CD14-positive monocyte (primary cell): ENCODE measurements around the gene MXRA7. TPM values are rescaled to one million over a fixed set of nuclear protein-coding genes. Genes with fewer than 3 reads are reported as not detected.

ENCODE experiments used
- DNase-seq, 3 donors: peaks; one replicate each; pipeline ENCODE4 v3.0.0-alpha.2; 2011 to 2022
- H2AFZ ChIP-seq: 2 replicates; pipeline ENCODE4 v1.6.0; 2012; ENCODE audit warnings: mild to moderate bottlenecking, low read depth, low read length, inconsistent platforms; ENCODE audit not compliant: insufficient read depth, poor library complexity, severe bottlenecking
- H3K27ac ChIP-seq, 2 donors: 1 replicate in 1 of 2; 2 replicates in 1 of 2; pipeline ENCODE4 v1.5.1; 2012 to 2013; ENCODE audit warnings: low read length in 2 of 2, control low read depth in 1 of 2, inconsistent platforms in 1 of 2, low read depth in 1 of 2, mild to moderate bottlenecking in 1 of 2
- H3K27me3 ChIP-seq, 2 donors: one replicate each; pipeline versions ENCODE4 v1.6.0 to v1.6.1; 2011 to 2013; ENCODE audit warnings: low read length in 2 of 2; ENCODE audit not compliant: control insufficient read depth in 2 of 2, insufficient read depth in 2 of 2
- H3K36me3 ChIP-seq, 2 donors: replicated peaks in 1 of 2; 1 replicate in 1 of 2; 2 replicates in 1 of 2; pipeline versions ENCODE4 v1.5.1 to v1.6.1; 2012 to 2013; ENCODE audit warnings: low read length in 2 of 2, control low read depth in 1 of 2, inconsistent platforms in 1 of 2, mild to moderate bottlenecking in 1 of 2; ENCODE audit not compliant: insufficient read depth in 2 of 2, control insufficient read depth in 1 of 2
- H3K4me1 ChIP-seq, 2 donors: 1 replicate in 1 of 2; 2 replicates in 1 of 2; pipeline versions ENCODE4 v1.5.1 to v1.6.1; 2012 to 2013; ENCODE audit warnings: low read length in 2 of 2, control low read depth in 1 of 2, inconsistent platforms in 1 of 2, mild to moderate bottlenecking in 1 of 2, moderate library complexity in 1 of 2; ENCODE audit not compliant: insufficient read depth in 2 of 2, control insufficient read depth in 1 of 2
- H3K4me2 ChIP-seq: replicated peaks from 2 replicates; pipeline ENCODE3; 2012; ENCODE audit warnings: low read length, moderate library complexity, mild to moderate bottlenecking; ENCODE audit not compliant: poor library complexity, severe bottlenecking; ENCODE audit errors: extremely low read depth
- H3K4me3 ChIP-seq, 3 experiments: fragments of 200-600 bp in 1 of 3; sonication (generic) in 1 of 3; replicated peaks in 1 of 3; 1 replicate in 2 of 3; 2 replicates in 1 of 3; pipeline ENCODE4 v1.5.1; 2011 to 2013; ENCODE audit warnings: low read length in 3 of 3, mild to moderate bottlenecking in 3 of 3, control low read depth in 2 of 3, low read depth in 2 of 3, inconsistent platforms in 1 of 3, moderate library complexity in 1 of 3
- H3K79me2 ChIP-seq: 2 replicates; pipeline ENCODE4 v1.6.0; 2012; ENCODE audit warnings: mild to moderate bottlenecking, control low read depth, inconsistent platforms, low read length, moderate library complexity; ENCODE audit not compliant: insufficient read depth
- H3K9ac ChIP-seq: 2 replicates; pipeline ENCODE4 v1.6.0; 2017; ENCODE audit warnings: low read length, mild to moderate bottlenecking; ENCODE audit not compliant: insufficient read depth, poor library complexity, severe bottlenecking
- H3K9me3 ChIP-seq, 2 donors: replicated peaks in 1 of 2; 1 replicate in 1 of 2; 2 replicates in 1 of 2; pipeline versions ENCODE4 v1.5.1 to v1.6.1; 2012 to 2013; ENCODE audit warnings: low read length in 2 of 2, control low read depth in 1 of 2; ENCODE audit not compliant: control insufficient read depth in 1 of 2, insufficient read depth in 1 of 2
- H4K20me1 ChIP-seq: 2 replicates; pipeline ENCODE4 v1.6.0; 2012; ENCODE audit warnings: mild to moderate bottlenecking, low read length, control low read depth, moderate library complexity; ENCODE audit not compliant: insufficient read depth
- H3K27ac Mint-ChIP-seq, 7 donors: one replicate each; pipeline ENCODE4 v1.8.0; 2020; ENCODE audit warnings: mild to moderate bottlenecking in 7 of 7, mixed read lengths in 7 of 7, moderate library complexity in 6 of 7, inconsistent platforms in 2 of 7
- H3K27me3 Mint-ChIP-seq, 3 donors: one replicate each; pipeline ENCODE4 v1.8.0; 2021 to 2022; ENCODE audit warnings: low read depth in 3 of 3, mild to moderate bottlenecking in 3 of 3, mixed read lengths in 3 of 3, moderate library complexity in 3 of 3, inconsistent platforms in 1 of 3
- H3K36me3 Mint-ChIP-seq, 2 donors: one replicate each; pipeline ENCODE4 v1.8.0; 2020; ENCODE audit warnings: mixed read lengths in 2 of 2, inconsistent platforms in 1 of 2, mild to moderate bottlenecking in 1 of 2
- H3K4me1 Mint-ChIP-seq: one replicate; pipeline ENCODE4 v1.8.0; 2020; ENCODE audit warnings: mild to moderate bottlenecking, mixed read lengths
- H3K4me3 Mint-ChIP-seq, 2 donors: one replicate each; pipeline ENCODE4 v1.8.0; 2020; ENCODE audit warnings: mild to moderate bottlenecking in 2 of 2, mixed read lengths in 2 of 2, moderate library complexity in 1 of 2
- H3K9me3 Mint-ChIP-seq, 7 donors: one replicate each; pipeline ENCODE4 v1.8.0; 2020 to 2022; ENCODE audit warnings: mixed read lengths in 7 of 7, mild to moderate bottlenecking in 6 of 7, moderate library complexity in 6 of 7, inconsistent platforms in 2 of 7
- WGBS: methylation state at CpG from one replicate; pipeline ENCODE4 v1.1.5; 2013; ENCODE audit warnings: missing lambda C conversion rate; ENCODE audit not compliant: insufficient coverage; 5-methylcytosine and 5-hydroxymethylcytosine counted together
- intact Hi-C, 2 donors: fragments of 100-400 bp; cut with micrococcal nuclease; formaldehyde crosslinking; loops; one replicate each; pipeline versions ENCODE4 v1.15.0 to v1.15.1; 2023
- polyA plus RNA-seq, 3 donors: library from polyadenylated mRNA; depleted of rRNA in 1 of 3; unstranded in 2 of 3; stranded (reverse) in 1 of 3; fragments of 300-500 nt in 2 of 3; fragments of >200 nt in 1 of 3; fragmentation: Illumina TruSeq in 2 of 3; gene quantifications; 1 replicate in 2 of 3; 2 replicates in 1 of 3; pipeline ENCODE4 v1.2.3, GENCODE V29; 2012 to 2021
- TF ChIP-seq, protein P1 (sequence below): fragments of 200-600 bp; IDR thresholded peaks from one replicate; pipeline ENCODE4 v1.8.0; 2022; ENCODE audit warnings: antibody characterized with exemption, mild to moderate bottlenecking

Gene MXRA7
- polyA plus RNA-seq, 3 donors: 0.13 to 0.81 (median 0.30) TPM

DNA sequence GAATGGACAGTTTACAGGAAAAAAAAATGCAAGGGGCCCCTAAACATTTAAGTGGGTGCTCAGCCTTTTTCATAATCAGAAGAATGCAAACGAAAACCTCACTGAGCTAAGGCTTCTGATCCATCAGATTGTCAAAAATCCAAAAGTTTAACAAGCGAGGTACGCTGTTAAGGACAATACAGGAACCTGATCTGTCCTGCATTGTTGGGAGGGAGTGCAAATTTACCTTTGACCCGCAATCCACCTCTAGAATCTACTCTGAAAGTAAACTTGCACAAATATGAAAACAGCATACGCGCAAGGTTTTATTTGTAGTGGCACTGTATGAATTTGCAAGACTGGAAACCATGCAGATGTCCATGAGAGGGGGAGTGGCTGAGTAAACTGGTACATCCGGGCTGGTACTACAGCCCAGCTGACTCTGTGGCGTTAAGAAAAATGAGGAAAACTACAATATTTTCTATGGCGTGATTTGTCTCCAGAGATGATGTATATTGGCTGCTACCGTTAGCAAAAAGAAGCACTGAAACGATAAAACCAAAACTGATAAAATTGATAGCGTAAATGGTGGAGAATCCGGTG lies 38.4 kb downstream of the MXRA7 start:
- no peak for DNase-seq
- H3K36me3 Mint-ChIP-seq: no peaks in the 10 kb centered on the region

DNA sequence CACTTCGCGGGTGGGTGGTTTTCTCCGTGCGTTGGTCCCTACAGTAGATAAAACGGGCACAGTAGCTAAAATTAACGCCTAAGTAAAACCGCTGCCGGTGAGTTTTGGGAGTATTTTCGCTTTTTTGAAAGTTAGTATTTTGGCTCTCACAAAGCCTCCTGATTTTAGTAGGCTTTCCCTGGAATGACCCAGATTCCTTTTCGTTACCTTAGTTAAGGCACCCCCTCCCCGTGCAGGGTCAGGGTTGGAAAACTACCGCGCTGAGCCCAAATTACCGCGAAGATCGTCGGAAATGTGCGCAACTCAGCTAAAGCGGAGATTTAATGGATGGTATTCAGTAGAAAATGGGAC lies 38.9 kb downstream of the MXRA7 start:
- intact Hi-C loops: loop anchor here (5.0 to 10.0 kb wide), 2 partner anchors 53 to 55 kb away; partner anchors contain the start of genes JMJD6 (in 2 of the 2) and METTL23 (in 2 of the 2)

More for the DNA sequence above, 38.4 kb downstream of the MXRA7 start:
- Histone ChIP-seq H3K4me3 (peak overlapping the region; percentile 66 to 90 (median 87)), H3K27ac (peak overlapping the region; percentile 64 to 86), H3K9me3 (no peaks in the 10 kb centered on the region), H3K4me2 (peak overlapping the region; percentile 87), H3K36me3 (no peaks in the 10 kb centered on the region), H4K20me1 (no peaks in the 10 kb centered on the region), H3K79me2 (no peaks in the 10 kb centered on the region), H3K27me3 (no peaks in the 10 kb centered on the region), H2AFZ (peak overlapping the region; percentile 92), H3K9ac (peak overlapping the region; percentile 73), H3K4me1 (peaks cover 12 to 15% of the 10 kb centered on the region in 2 donors)
- intact Hi-C loops: loop anchor here (5.0 to 10.0 kb wide), 2 partner anchors 52 to 55 kb away; partner anchors contain the start of genes JMJD6 (in 2 of the 2) and METTL23 (in 2 of the 2)
- Mint-ChIP-seq H3K4me3 (peak overlapping the region; percentile 81 to 94), H3K4me1 (peaks cover 18% of the 10 kb centered on the region), H3K27ac (peak overlapping the region; percentile 53 to 94 (median 87)), H3K9me3 (peaks cover 0 to 2% (median 0%) of the 10 kb centered on the region in 7 donors), H3K27me3 (peaks cover 4 to 7% (median 6%) of the 10 kb centered on the region in 3 donors)
- WGBS: 83% methylated on average over 4 of the region's 13 CpGs
- TF ChIP-seq, protein P1, sequence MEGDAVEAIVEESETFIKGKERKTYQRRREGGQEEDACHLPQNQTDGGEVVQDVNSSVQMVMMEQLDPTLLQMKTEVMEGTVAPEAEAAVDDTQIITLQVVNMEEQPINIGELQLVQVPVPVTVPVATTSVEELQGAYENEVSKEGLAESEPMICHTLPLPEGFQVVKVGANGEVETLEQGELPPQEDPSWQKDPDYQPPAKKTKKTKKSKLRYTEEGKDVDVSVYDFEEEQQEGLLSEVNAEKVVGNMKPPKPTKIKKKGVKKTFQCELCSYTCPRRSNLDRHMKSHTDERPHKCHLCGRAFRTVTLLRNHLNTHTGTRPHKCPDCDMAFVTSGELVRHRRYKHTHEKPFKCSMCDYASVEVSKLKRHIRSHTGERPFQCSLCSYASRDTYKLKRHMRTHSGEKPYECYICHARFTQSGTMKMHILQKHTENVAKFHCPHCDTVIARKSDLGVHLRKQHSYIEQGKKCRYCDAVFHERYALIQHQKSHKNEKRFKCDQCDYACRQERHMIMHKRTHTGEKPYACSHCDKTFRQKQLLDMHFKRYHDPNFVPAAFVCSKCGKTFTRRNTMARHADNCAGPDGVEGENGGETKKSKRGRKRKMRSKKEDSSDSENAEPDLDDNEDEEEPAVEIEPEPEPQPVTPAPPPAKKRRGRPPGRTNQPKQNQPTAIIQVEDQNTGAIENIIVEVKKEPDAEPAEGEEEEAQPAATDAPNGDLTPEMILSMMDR: no peak

More for the DNA sequence above, 38.9 kb downstream of the MXRA7 start:
- Mint-ChIP-seq H3K9me3 (peaks cover 0 to 2% (median 0%) of the 10 kb centered on the region in 7 donors), H3K36me3 (no peaks in the 10 kb centered on the region), H3K27me3 (peaks cover 4 to 7% (median 6%) of the 10 kb centered on the region in 3 donors), H3K4me3 (peak overlapping the region; percentile 81 to 94), H3K4me1 (peaks cover 18% of the 10 kb centered on the region), H3K27ac (peak overlapping the region; percentile 53 to 94 (median 87))
- Histone ChIP-seq H3K4me2 (peak overlapping the region; percentile 87), H3K27me3 (no peaks in the 10 kb centered on the region), H3K9me3 (no peaks in the 10 kb centered on the region), H2AFZ (peak overlapping the region; percentile 92), H3K79me2 (no peaks in the 10 kb centered on the region), H3K27ac (peak overlapping the region; percentile 64 to 86), H3K9ac (peak overlapping the region; percentile 73), H3K36me3 (no peaks in the 10 kb centered on the region), H3K4me3 (peak overlapping the region; percentile 66 to 90 (median 87)), H3K4me1 (peaks cover 12 to 15% of the 10 kb centered on the region in 2 donors), H4K20me1 (no peaks in the 10 kb centered on the region)
- no peak for DNase-seq
- 1% methylated on average over 14 of the region's 19 CpGs for WGBS
- TF ChIP-seq, protein P1: no peak
